Activated effector memory CD4-positive, alpha-beta T cell treated with anti-CD3 and anti-CD28 coated beads, Interleukin-2, amount 50 U/mL, for 16 hours (primary cell): ENCODE measurements around the gene TBC1D32.
"Not testable (repeated sequence)": the region's sequence is repeated elsewhere in the genome, so short reads cannot be mapped to it uniquely, and the experiment has no call there.

Experiments
- DNase-seq: peaks from one replicate; pipeline ENCODE4 v3.0.0-alpha.2; 2020

Gene TBC1D32

GRCh38 chr6:121319112-121319553 lies 15.1 kb downstream of the TBC1D32 start:
- DNase-seq, result no peak

GRCh38 chr6:121314381-121315112 lies 19.7 kb downstream of the TBC1D32 start:
- DNase-seq, result no peak

- DNase-seq, result not testable (repeated sequence)
Measured at GRCh38 chr6:121311814-121312213, 22.5 kb downstream of the TBC1D32 start.

DNA sequence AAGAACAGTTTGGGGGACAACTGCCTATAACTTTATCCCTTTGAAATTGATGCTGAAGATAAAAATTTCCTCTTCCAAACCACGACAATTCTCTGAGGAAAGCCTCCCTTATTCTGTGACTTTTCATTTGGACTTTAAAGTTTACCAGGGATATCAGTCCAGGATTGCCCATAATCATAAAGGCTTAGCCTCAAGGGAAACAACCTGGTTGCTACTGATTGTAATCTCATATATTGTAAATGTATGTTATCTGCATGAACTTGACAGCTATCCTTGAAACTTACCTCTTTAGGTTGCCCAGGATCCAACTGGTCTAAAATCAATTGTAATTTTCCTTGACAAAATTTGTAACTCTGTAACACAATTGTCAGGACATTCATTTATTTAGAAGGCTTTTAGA lies 23.8 kb downstream of the TBC1D32 start:
- DNase-seq, result no peak

GRCh38 chr6:121309768-121310469 lies 24.4 kb downstream of the TBC1D32 start:
- DNase-seq, result no peak

- DNase-seq, result no peak
Measured at GRCh38 chr6:121305957-121306607, 28.2 kb downstream of the TBC1D32 start.

- no peak for DNase-seq
Measured at GRCh38 chr6:121302882-121303281, 31.4 kb downstream of the TBC1D32 start.

DNA sequence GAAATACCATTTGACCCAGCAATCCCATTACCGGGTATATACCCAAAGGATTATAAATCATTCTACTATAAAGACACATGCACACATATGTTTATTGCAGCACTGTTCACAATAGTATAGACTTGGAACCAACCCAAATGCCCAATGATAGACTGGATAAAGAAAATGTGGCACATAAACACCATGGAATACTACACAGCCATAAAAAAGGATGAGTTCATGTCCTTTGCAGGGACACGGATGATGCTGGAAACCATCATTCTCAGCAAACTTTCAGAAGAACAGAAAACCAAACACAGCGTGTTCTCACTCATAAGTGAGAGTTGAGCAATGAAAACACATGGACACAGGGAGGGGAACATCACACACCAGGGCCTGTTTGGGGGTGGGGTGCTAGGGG lies 33.1 kb downstream of the TBC1D32 start:
- DNase-seq, result not testable (repeated sequence)

DNA sequence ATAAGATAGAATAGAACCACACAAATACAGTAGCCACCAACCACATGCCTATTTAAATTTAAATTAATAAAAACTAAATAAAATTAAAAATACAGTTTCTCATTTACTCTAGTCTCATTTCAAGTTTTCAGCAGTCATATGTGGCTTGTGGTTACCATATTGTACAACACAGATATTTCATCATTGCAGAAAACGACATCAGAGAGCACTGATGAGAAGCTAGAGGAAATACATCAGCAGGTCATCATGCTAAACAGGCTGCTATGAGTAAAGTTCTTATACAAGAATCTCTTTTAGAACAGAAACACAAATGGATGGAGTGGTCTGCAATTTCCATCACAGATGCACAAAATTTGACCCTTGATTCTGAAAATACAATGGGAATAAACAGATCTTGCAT lies 36.6 kb downstream of the TBC1D32 start:
- DNase-seq, result no peak

- no peak for DNase-seq
Measured at GRCh38 chr6:121285041-121285440, 49.2 kb downstream of the TBC1D32 start.

DNA sequence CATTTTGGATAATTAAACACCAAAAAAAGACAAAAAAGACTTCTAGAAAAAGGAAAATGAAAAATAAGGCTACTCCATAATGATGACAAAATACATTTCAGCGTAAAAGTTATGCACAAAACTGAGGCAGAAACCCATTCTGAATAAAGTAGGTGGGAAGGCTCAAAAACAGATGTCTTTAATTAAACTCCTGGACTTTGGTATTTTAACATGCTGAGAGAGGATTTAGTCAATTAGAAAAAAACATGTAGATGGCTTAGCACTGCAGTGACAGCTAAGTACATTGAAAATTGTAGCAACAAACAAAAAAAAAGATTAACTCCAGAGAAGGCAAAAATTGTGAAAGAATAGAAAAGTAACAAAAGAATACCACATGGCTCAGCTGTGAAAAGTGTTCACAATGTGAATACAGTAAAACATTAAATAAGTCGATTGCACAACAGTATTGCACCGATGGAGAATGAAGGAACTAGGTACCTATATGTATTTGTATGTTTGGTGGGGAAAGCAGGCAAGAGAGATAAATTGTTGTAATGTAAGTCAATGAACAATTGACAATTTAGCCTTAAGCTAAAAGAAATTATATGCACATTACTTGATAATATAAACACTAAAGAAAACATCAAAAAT lies 59.5 kb downstream of the TBC1D32 start:
- DNase-seq, result no peak

GRCh38 chr6:121263742-121264141 lies 70.5 kb downstream of the TBC1D32 start:
- DNase-seq, result no peak

- DNase-seq, result no peak
Measured at GRCh38 chr6:121260651-121261102, 73.6 kb downstream of the TBC1D32 start.

DNA sequence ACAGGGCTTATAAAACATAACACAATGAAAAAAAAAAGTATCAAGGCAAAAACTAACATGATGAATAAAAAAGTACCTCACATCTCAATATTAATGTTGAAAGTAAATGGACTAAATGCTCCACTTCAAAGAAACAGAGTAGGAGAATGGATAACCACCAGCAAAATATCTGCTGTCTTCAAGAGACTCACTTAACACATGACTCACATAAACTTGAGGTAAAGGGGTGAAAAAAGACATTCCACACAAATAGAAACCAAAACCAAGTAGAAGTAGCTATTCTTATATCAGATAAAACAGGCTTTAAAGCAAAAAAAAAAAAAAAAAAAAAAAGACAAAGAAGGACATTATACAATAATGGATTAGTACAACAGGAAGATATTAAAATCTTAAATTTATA lies 86.9 kb downstream of the TBC1D32 start:
- DNase-seq, result no peak

- DNase-seq, result no peak
Measured at GRCh38 chr6:121242386-121242785, 91.9 kb downstream of the TBC1D32 start.

DNA sequence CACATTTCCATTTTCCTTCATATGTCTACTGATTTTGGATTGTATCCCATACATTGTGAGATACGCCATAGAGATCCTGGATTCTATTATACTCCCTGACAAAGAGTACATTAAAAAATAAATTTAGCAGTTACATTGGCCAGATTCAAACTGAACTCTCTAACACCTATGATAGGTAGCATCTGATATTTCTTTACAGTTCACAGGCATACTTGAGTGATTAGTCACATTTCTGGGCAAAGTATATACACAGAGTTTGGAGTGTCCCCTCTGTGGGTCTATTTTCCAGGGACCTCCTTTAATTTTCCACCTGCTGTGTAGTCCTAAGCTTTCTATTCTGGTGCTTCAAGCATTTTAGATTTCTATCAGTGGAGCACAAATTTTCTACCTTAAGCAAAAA lies 96.4 kb downstream of the TBC1D32 start:
- no peak for DNase-seq

GRCh38 chr6:121236984-121237383 lies 97.3 kb downstream of the TBC1D32 start:
- no peak for DNase-seq

DNA sequence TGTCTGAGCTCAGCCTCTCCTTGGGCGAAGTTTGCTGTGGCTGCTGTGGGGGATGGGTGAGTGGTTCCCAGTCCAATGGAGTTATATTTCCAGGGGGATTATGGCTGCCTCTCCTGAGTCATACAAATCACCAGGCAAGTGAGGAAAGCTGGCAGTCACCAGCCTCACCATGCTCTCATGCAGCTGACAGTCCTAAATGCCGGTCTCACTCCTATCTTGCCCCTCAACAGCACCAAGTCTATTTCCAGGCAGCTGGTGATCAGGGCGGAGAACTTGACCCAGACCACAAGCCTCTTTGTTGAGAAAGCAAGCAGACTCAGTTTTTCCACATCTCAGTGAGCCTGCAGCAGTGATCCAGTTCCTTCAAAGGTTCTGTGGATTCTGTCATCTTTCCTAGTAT lies 98.9 kb downstream of the TBC1D32 start:
- DNase-seq, result no peak

- no peak for DNase-seq
Measured at GRCh38 chr6:121223930-121224329, 110.3 kb downstream of the TBC1D32 start.

GRCh38 chr6:121223212-121223611 lies 111.1 kb downstream of the TBC1D32 start:
- no peak for DNase-seq

DNA sequence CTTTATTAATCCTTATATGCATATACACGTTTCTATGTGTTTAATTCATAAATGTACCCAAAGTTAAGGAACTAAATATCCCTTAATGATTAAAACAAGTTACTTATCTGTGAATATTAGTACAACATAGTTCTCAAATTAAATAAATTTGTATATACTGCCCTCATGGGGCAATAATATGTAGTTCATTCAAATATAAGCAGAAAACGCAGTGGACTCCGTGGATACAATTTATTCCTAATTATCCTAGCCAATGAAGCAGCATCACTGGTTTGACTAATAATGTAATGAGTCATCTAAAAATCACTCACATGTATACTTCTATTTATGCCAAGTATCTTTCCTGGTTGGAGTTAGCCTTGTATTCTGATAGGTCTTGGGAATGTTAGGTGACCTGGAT lies 111.6 kb downstream of the TBC1D32 start:
- no peak for DNase-seq

GRCh38 chr6:121216928-121217327 lies 117.4 kb downstream of the TBC1D32 start:
- no peak for DNase-seq

GRCh38 chr6:121213341-121213740 lies 120.9 kb downstream of the TBC1D32 start:
- not testable (repeated sequence) for DNase-seq
